IPS DF 6.9 (cell line): ENCODE data around the gene GOLGA2.

Source experiments
- DNase-seq: peaks from one replicate; pipeline ENCODE4 v3.0.0-alpha.2; 2013; ENCODE audit warnings: low read depth, low spot score
- H3K27ac ChIP-seq: one replicate; pipeline ENCODE4 v1.5.1; 2013; ENCODE audit warnings: low read length, control low read depth
- H3K27me3 ChIP-seq: 2 replicates; pipeline ENCODE4 v1.6.1; 2013; ENCODE audit warnings: mild to moderate bottlenecking, low read length; ENCODE audit not compliant: control insufficient read depth, insufficient read depth
- H3K36me3 ChIP-seq: 2 replicates; pipeline ENCODE4 v1.6.1; 2013; ENCODE audit warnings: low read length; ENCODE audit not compliant: control insufficient read depth, insufficient read depth
- H3K4me1 ChIP-seq: 2 replicates; pipeline ENCODE4 v1.6.1; 2013; ENCODE audit warnings: low read length; ENCODE audit not compliant: control insufficient read depth, insufficient read depth
- H3K4me3 ChIP-seq: 2 replicates; pipeline ENCODE4 v1.5.1; 2013; ENCODE audit warnings: mild to moderate bottlenecking, low read length
- H3K9me3 ChIP-seq: 2 replicates; pipeline ENCODE4 v1.6.1; 2013; ENCODE audit warnings: low read length, inconsistent platforms; ENCODE audit not compliant: control insufficient read depth, insufficient read depth
- WGBS: extraction: QIAGEN DNeasy Blood & Tissue Kit; methylation state at CpG from one replicate; pipeline ENCODE4 v1.1.7; 2013; ENCODE audit warnings: mixed read lengths, missing lambda C conversion rate; ENCODE audit not compliant: insufficient read length, insufficient coverage; 5-methylcytosine and 5-hydroxymethylcytosine counted together

GOLGA2 gene

DNA sequence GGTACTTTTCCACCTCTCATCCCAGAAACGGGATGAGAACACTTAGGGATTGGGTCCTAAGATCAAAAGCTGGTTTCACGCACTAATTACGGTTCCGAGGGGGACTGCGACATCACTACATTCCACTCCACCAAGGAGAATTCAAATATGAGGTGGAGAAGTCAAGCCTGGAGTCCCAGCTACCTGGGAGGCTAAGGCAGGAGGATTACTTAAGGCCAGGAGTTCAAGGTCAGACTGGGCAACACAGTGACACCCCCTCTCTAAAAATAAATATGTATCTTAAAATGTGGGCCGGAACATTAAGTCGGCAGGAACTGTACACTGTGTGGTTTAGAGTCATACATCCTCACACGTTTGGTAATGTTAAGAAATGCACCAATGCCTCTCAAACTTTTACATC is 1.6 kb downstream of the GOLGA2 start:
- Histone ChIP-seq H3K27me3 (no peaks in the 10 kb centered on the region), H3K36me3 (no peaks in the 10 kb centered on the region), H3K4me3 (no peak overlapping the region), H3K9me3 (no peaks in the 10 kb centered on the region), H3K4me1 (no peaks in the 10 kb centered on the region), H3K27ac (no peak overlapping the region)
- no peak for DNase-seq
- WGBS, result no CpG with 5 or more reads among the region's 8 CpGs

GRCh38 chr9:128271512-128271911 is 4.3 kb downstream of the GOLGA2 start:
- H3K27ac ChIP-seq, result no peak overlapping the region
- WGBS, result no CpG with 5 or more reads among the region's 5 CpGs
- no peak overlapping the region for H3K4me3 ChIP-seq
- no peak for DNase-seq
- H3K27me3 ChIP-seq, result no peaks in the 10 kb centered on the region
- H3K36me3 ChIP-seq, result peaks cover 4% of the 10 kb centered on the region
- no peaks in the 10 kb centered on the region for H3K9me3 ChIP-seq
- no peaks in the 10 kb centered on the region for H3K4me1 ChIP-seq

DNA sequence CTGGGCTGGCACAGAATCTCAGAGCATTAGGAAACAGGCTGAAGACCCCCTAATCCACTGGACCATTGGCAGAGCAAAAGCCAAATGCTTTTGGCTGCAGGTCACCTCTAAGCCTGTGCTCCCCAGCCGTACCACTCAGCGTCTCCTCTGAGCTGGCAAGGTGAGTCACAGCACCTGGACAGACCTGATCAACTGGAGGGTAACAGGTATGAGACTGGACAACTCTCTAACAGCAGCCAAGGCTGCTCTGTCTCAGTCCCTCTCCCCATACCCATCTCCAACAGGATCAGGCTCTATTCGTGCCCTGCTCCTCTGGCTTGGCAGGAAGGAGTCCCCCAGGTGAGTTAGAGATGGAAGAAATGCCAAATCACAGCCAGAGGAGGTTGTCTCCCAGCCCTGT is 4.7 kb downstream of the GOLGA2 start:
- no peak for DNase-seq
- peaks cover 4% of the 10 kb centered on the region for H3K36me3 ChIP-seq

GRCh38 chr9:128266868-128267590 is 8.8 kb downstream of the GOLGA2 start:
- Histone ChIP-seq H3K4me3 (no peak overlapping the region), H3K27me3 (no peaks in the 10 kb centered on the region), H3K4me1 (no peaks in the 10 kb centered on the region), H3K27ac (no peak overlapping the region), H3K36me3 (peaks cover 10% of the 10 kb centered on the region), H3K9me3 (no peaks in the 10 kb centered on the region)
- DNase-seq, result no peak
- WGBS, result no CpG with 5 or more reads among the region's 15 CpGs

More for the DNA sequence above, 4.7 kb downstream of the GOLGA2 start:
- Histone ChIP-seq H3K4me1 (no peaks in the 10 kb centered on the region), H3K27me3 (no peaks in the 10 kb centered on the region), H3K4me3 (no peak overlapping the region), H3K27ac (no peak overlapping the region), H3K9me3 (no peaks in the 10 kb centered on the region)
- WGBS, result no CpG with 5 or more reads among the region's 3 CpGs

- no CpG with 5 or more reads among the region's 10 CpGs for WGBS
- peaks cover 16% of the 10 kb centered on the region for H3K36me3 ChIP-seq
Observed at GRCh38 chr9:128265348-128265847, 10.4 kb downstream of the GOLGA2 start.

DNA sequence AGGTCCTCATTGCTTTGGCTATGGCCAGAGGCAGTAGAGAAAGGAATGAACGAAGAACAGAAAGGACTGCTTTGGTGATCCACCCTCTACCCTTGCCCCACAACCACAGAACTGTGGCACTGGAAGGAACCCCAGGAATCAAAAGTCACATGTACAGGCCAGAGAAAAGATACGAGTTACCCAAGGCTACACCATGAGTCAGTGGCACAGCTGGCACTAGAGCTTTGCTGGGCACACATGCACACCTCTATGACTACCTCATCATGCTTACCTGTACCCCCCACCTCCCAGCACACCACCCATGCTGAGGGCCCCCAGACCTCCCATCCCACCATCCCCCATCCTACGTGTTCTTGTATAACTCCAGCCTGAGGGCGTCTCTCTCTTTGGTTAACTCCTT is 13.1 kb downstream of the GOLGA2 start:
- Histone ChIP-seq H3K9me3 (no peaks in the 10 kb centered on the region), H3K4me3 (no peak overlapping the region), H3K27me3 (no peaks in the 10 kb centered on the region), H3K36me3 (peaks cover 23% of the 10 kb centered on the region), H3K27ac (no peak overlapping the region), H3K4me1 (no peaks in the 10 kb centered on the region)
- no CpG with 5 or more reads among the region's 4 CpGs for WGBS
- no peak for DNase-seq

More at GRCh38 chr9:128265348-128265847, 10.4 kb downstream of the GOLGA2 start:
- Histone ChIP-seq H3K4me3 (no peak overlapping the region), H3K4me1 (no peaks in the 10 kb centered on the region), H3K27me3 (no peaks in the 10 kb centered on the region), H3K9me3 (no peaks in the 10 kb centered on the region), H3K27ac (no peak overlapping the region)
- no peak for DNase-seq

GRCh38 chr9:128260340-128260739 is 15.5 kb downstream of the GOLGA2 start:
- H3K27me3 ChIP-seq, result no peaks in the 10 kb centered on the region
- peaks cover 20% of the 10 kb centered on the region for H3K36me3 ChIP-seq
- H3K27ac ChIP-seq, result no peak overlapping the region
- H3K4me1 ChIP-seq, result no peaks in the 10 kb centered on the region
- H3K4me3 ChIP-seq, result no peak overlapping the region
- no peaks in the 10 kb centered on the region for H3K9me3 ChIP-seq
- WGBS, result no CpG with 5 or more reads among the region's 17 CpGs
- no peak for DNase-seq

DNA sequence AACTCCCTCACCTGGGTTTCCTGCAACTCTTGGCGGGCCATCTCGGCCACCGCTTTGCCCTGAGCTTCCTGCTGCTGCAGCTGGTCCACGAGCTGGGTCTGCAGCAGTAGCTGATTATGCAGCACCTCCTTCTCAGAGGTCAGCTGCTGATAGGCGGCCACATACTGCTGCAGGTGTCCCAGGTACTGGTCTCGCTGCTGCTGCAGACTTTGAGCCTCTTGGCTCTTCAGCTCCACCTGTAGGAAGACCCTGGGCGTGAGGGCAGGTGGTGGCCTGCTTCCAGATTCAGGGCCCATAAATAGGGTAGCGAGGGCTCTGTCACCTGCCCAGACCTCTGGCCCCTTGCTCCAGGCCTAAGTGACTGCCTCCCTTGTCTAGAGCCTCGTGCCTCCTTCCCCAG is 16.7 kb downstream of the GOLGA2 start:
- Histone ChIP-seq H3K4me1 (no peaks in the 10 kb centered on the region), H3K9me3 (no peaks in the 10 kb centered on the region), H3K27me3 (no peaks in the 10 kb centered on the region), H3K27ac (no peak overlapping the region), H3K4me3 (no peak overlapping the region), H3K36me3 (peaks cover 16% of the 10 kb centered on the region)
- no peak for DNase-seq
- WGBS, result no CpG with 5 or more reads among the region's 9 CpGs

- H3K4me1 ChIP-seq, result no peaks in the 10 kb centered on the region
- H3K27me3 ChIP-seq, result no peaks in the 10 kb centered on the region
- no peaks in the 10 kb centered on the region for H3K9me3 ChIP-seq
- no peak overlapping the region for H3K4me3 ChIP-seq
- no peak overlapping the region for H3K27ac ChIP-seq
- no peak for DNase-seq
- H3K36me3 ChIP-seq, result peaks cover 16% of the 10 kb centered on the region
- WGBS, result no CpG with 5 or more reads among the region's 6 CpGs
Observed at GRCh38 chr9:128258326-128258725, 17.5 kb downstream of the GOLGA2 start.

DNA sequence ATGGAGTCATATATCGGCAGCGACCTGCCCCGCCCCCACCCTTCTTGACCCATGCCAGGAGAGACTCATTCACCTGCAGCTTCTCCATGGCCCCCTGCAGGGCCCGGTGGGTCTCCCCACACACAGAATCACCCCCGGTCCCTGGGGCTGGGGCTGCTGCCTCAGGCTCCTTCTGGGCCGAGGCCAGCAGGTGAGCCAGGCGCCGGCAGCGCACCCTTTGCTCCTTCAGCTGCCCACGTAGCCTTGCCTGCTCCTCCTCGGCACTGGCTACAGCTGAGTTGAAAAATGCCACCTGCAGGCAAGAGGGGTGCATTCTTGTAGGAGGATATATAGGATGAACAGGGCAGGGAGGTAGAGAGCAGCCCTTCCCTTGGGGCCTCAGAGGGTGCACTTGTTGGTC is 17.9 kb downstream of the GOLGA2 start:
- no CpG with 5 or more reads among the region's 11 CpGs for WGBS
- Histone ChIP-seq H3K36me3 (peaks cover 17% of the 10 kb centered on the region), H3K9me3 (no peaks in the 10 kb centered on the region), H3K27me3 (no peaks in the 10 kb centered on the region), H3K4me3 (no peak overlapping the region), H3K27ac (no peak overlapping the region), H3K4me1 (no peaks in the 10 kb centered on the region)
- no peak for DNase-seq
